Stomach (tissue), 9 donors: ENCODE results near the gene SENP6. TPM values are rescaled to one million over a fixed set of nuclear protein-coding genes. Genes with fewer than 3 reads are reported as not detected.
"Not testable (repeated sequence)": the region's sequence is repeated elsewhere in the genome, so short reads cannot be mapped to it uniquely, and the experiment has no call there.

ENCODE experiments used
- DNase-seq, 2 donors: peaks; one replicate each; pipeline versions ENCODE4 v3.0.0 to v3.0.0-alpha.2; 2013 to 2019
- H3K27ac ChIP-seq, 5 donors: fragments of 200-600 bp in 4 of 5; sonication (generic) in 4 of 5; one replicate each; pipeline ENCODE4 v1.5.1; 2013 to 2019; ENCODE audit warnings: mild to moderate bottlenecking in 1 of 5, moderate library complexity in 1 of 5
- H3K27me3 ChIP-seq, 3 donors: fragments of 200-600 bp; sonication (generic); one replicate each; pipeline ENCODE4 v1.5.1; 2017 to 2019; ENCODE audit warnings: mixed run types in 1 of 3
- H3K36me3 ChIP-seq, 4 donors: fragments of 200-600 bp; sonication (generic); 1 replicate in 3 of 4; 2 replicates in 1 of 4; pipeline ENCODE4 v1.5.1; 2016 to 2019
- H3K4me1 ChIP-seq, 4 donors: fragments of 200-600 bp; sonication (generic); one replicate each; pipeline ENCODE4 v1.5.1; 2016 to 2019
- H3K4me3 ChIP-seq, 4 donors: fragments of 200-600 bp; sonication (generic) in 3 of 4; one replicate each; pipeline ENCODE4 v1.5.1; 2016 to 2019; ENCODE audit warnings: mild to moderate bottlenecking in 1 of 4
- H3K9me3 ChIP-seq, 4 donors: fragments of 200-600 bp; sonication (generic); one replicate each; pipeline ENCODE4 v1.5.1; 2016 to 2019
- CTCF ChIP-seq, 7 experiments: fragments of 450-650 bp in 4 of 7; fragments of 200-600 bp in 3 of 7; sonication (generic) in 3 of 7; IDR thresholded peaks; one replicate each; pipeline ENCODE4 v1.5.1; 2016 to 2019; ENCODE audit warnings: antibody characterized with exemption in 7 of 7, control low read depth in 2 of 7, mild to moderate bottlenecking in 1 of 7
- EP300 ChIP-seq: sonication (generic); formaldehyde crosslinking; IDR thresholded peaks from one replicate; pipeline ENCODE4 v1.6.1; 2017; ENCODE audit warnings: antibody characterized with exemption
- POLR2A ChIP-seq, 4 donors: fragments of 450-650 bp; IDR thresholded peaks; one replicate each; pipeline ENCODE4 v1.6.1; 2016; ENCODE audit warnings: antibody characterized with exemption in 4 of 4, control low read depth in 2 of 4, mild to moderate bottlenecking in 1 of 4, moderate library complexity in 1 of 4
- POLR2AphosphoS5 ChIP-seq, 3 donors: sonication (generic); formaldehyde crosslinking; IDR thresholded peaks; one replicate each; pipeline ENCODE4 v1.6.1; 2016; ENCODE audit warnings: antibody characterized with exemption in 3 of 3
- WGBS, 5 donors: extraction: QIAGEN DNeasy Blood & Tissue Kit in 3 of 5; methylation state at CpG; one replicate each; pipeline versions ENCODE4 v1.1.5 to v1.1.7; 2013 to 2018; 5-methylcytosine and 5-hydroxymethylcytosine counted together
- intact Hi-C: fragments of 100-400 bp; cut with DNase I; formaldehyde crosslinking; loops from one replicate; pipeline ENCODE4 v1.15.1; 2023; ENCODE audit warnings: low total_unique reads
- polyA plus RNA-seq, 3 donors: library from polyadenylated mRNA; stranded (reverse); fragments of 200-250 nt; gene quantifications; one replicate each; pipeline ENCODE4 v1.2.3, GENCODE V29; 2013
- total RNA-seq, 5 donors: library from RNA; depleted of rRNA; stranded (reverse); fragments of >200 nt; gene quantifications; one replicate each; pipeline versions ENCODE4 v1.1.0 to v1.2.3, GENCODE V29; 2014 to 2016
- donor health status: healthy with polysubstance abuse.
- donor health status: Bipolar disorder and iron deficiency.
- donor health status: healthy.

SENP6 gene
- total and polyA plus RNA-seq, 8 donors, result 17.7 to 251 (median 103) TPM

- Histone ChIP-seq H3K9me3 (no peaks in the 10 kb centered on the region), H3K27ac (no peak overlapping the region), H3K4me3 (no peak overlapping the region), H3K27me3 (no peaks in the 10 kb centered on the region), H3K36me3 (peaks cover 23 to 88% (median 74%) of the 10 kb centered on the region in 4 donors), H3K4me1 (no peaks in the 10 kb centered on the region)
- TF ChIP-seq POLR2A (IDR thresholded peaks at IDR 0.05) (no peak), CTCF (IDR thresholded peaks at IDR 0.05) (no peak), EP300 (no peak), POLR2AphosphoS5 (IDR thresholded peaks at IDR 0.05) (no peak)
- WGBS, 5 donors, result 91 to 97% (median 96%) methylated on average over 6 of the region's 6 CpGs
- DNase-seq, result no peak
- intact Hi-C loops, result no loop called here
Measured at GRCh38 chr6:75691012-75691411, 89.3 kb downstream of the SENP6 start.

GRCh38 chr6:75693534-75693933 is 91.9 kb downstream of the SENP6 start:
- H3K4me3 ChIP-seq, result no peak overlapping the region
- WGBS, 5 donors, result 74 to 95% (median 83%) methylated on average over 1 of the region's 1 CpG
- H3K27ac ChIP-seq, result no peak overlapping the region
- no peak for DNase-seq
- no peaks in the 10 kb centered on the region for H3K27me3 ChIP-seq
- no peaks in the 10 kb centered on the region for H3K9me3 ChIP-seq
- H3K36me3 ChIP-seq, result peaks cover 15 to 89% (median 79%) of the 10 kb centered on the region in 4 donors
- H3K4me1 ChIP-seq, result no peaks in the 10 kb centered on the region
- TF ChIP-seq CTCF (IDR thresholded peaks at IDR 0.05), result no peak
- no peak for TF ChIP-seq EP300
- TF ChIP-seq POLR2A (IDR thresholded peaks at IDR 0.05), result no peak
- TF ChIP-seq POLR2AphosphoS5 (IDR thresholded peaks at IDR 0.05), result no peak
- intact Hi-C loops, result no loop called here

DNA sequence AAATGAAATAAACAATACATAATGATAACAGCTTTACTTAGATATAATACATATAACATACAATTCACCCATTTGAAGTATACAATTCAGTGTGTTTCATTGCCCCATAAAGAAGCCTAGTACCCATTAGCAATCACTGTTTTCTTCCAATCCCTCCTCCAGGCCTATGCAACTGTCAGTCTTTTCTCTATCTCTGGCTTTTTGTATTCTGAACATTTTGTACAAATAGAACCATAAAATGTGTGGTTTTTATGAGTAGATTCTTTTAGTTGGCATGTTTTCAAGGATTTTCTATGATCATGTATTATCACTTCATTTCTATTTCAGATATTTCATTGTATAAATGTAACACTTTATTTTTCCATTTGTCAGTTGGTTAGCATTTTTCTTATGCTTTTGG is 92.7 kb downstream of the SENP6 start:
- intact Hi-C loops, result no loop called here
- Histone ChIP-seq H3K4me1 (no peaks in the 10 kb centered on the region), H3K4me3 (no peak overlapping the region), H3K27me3 (no peaks in the 10 kb centered on the region), H3K36me3 (peaks cover 9 to 87% (median 77%) of the 10 kb centered on the region in 4 donors), H3K27ac (no peak overlapping the region), H3K9me3 (no peaks in the 10 kb centered on the region)
- DNase-seq, result no peak
- TF ChIP-seq CTCF (IDR thresholded peaks at IDR 0.05), result no peak
- no peak for TF ChIP-seq EP300
- TF ChIP-seq POLR2AphosphoS5 (IDR thresholded peaks at IDR 0.05), result no peak
- no peak for TF ChIP-seq POLR2A (IDR thresholded peaks at IDR 0.05)

GRCh38 chr6:75708334-75708733 is 106.7 kb downstream of the SENP6 start:
- H3K36me3 ChIP-seq, result peaks cover 0 to 74% (median 72%) of the 10 kb centered on the region in 4 donors
- intact Hi-C loops, H3K4me1 ChIP-seq, H3K9me3 ChIP-seq, H3K4me3 ChIP-seq, H3K27ac ChIP-seq, H3K27me3 ChIP-seq, DNase-seq: not testable (repeated sequence)
- 96 to 99% (median 98%) methylated on average over 4 of the region's 4 CpGs for WGBS, 5 donors

- H3K36me3 ChIP-seq, result peaks cover 9 to 85% (median 81%) of the 10 kb centered on the region in 4 donors
- WGBS, 5 donors, result 93 to 97% (median 95%) methylated on average over 2 of the region's 2 CpGs
Measured at GRCh38 chr6:75711173-75711572, 109.5 kb downstream of the SENP6 start.

More at GRCh38 chr6:75711173-75711572, 109.5 kb downstream of the SENP6 start:
- intact Hi-C loops, result no loop called here
- H3K4me3 ChIP-seq, result no peak overlapping the region
- H3K9me3 ChIP-seq, result no peaks in the 10 kb centered on the region
- H3K4me1 ChIP-seq, result no peaks in the 10 kb centered on the region
- no peak overlapping the region for H3K27ac ChIP-seq
- no peaks in the 10 kb centered on the region for H3K27me3 ChIP-seq
- TF ChIP-seq POLR2AphosphoS5 (IDR thresholded peaks at IDR 0.05), result no peak
- TF ChIP-seq EP300, result no peak
- DNase-seq, result no peak
